Measurements from ENCODE around the gene BUD23.

DNA sequence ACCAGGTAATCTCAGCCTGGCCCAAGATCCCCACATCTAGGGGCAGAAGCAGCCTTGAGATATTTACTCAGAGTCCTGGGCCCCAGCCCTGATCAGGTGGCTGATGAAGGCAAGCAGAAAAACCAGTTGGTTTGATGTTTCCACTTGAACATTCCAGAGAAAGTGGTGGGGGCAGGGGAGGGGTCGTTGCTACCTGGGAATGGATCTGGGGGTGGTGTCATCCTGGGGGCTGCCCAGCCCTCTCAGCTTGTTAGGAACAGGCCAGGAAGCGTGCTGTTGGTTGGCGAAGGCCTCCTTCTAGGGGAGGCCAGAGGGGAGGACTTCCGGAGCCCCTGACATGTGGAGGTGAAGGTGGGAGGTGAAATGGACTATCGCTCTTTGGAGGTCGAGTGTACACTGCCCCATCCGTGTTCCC is 58.9 kb downstream of the BUD23 start:
- TF ChIP-seq CTCF (IDR thresholded peaks at IDR 0.05) (no peak), POLR2A (IDR thresholded peaks at IDR 0.05) (no peak)
